Mesothelial cell of epicardium (in vitro differentiated cells): Measurements from ENCODE around the gene CMIP. TPM values are rescaled to one million over a fixed set of nuclear protein-coding genes. Genes with fewer than 3 reads are reported as not detected.

Experiments
- DNase-seq, 2 experiments: peaks; one replicate each; pipeline ENCODE4 v3.0.0; 2021; ENCODE audit warnings: low spot score in 2 of 2; ENCODE audit not compliant: unreplicated experiment in 2 of 2
- H3K27ac Mint-ChIP-seq: 2 replicates; pipeline ENCODE4 v1.8.0; 2021; ENCODE audit warnings: mixed read lengths
- H3K27me3 Mint-ChIP-seq: 2 replicates; pipeline ENCODE4 v1.8.0; 2021; ENCODE audit warnings: low read depth, mixed read lengths
- H3K36me3 Mint-ChIP-seq: 2 replicates; pipeline ENCODE4 v1.8.0; 2021; ENCODE audit warnings: mixed read lengths
- H3K4me1 Mint-ChIP-seq: 2 replicates; pipeline ENCODE4 v1.8.0; 2021; ENCODE audit warnings: mixed read lengths
- H3K4me3 Mint-ChIP-seq: 2 replicates; pipeline ENCODE4 v1.8.0; 2021; ENCODE audit warnings: mild to moderate bottlenecking, moderate library complexity, mixed read lengths
- H3K9me3 Mint-ChIP-seq: 2 replicates; pipeline ENCODE4 v1.8.0; 2021; ENCODE audit warnings: mixed read lengths
- CTCF ChIP-seq: fragments of 200-600 bp; sonication (generic); IDR thresholded peaks from one replicate; pipeline ENCODE4 v1.5.0; 2021; ENCODE audit warnings: antibody characterized with exemption; ENCODE audit not compliant: unreplicated experiment
- total RNA-seq: library from RNA; stranded (reverse); gene quantifications from 3 replicates; pipeline ENCODE4 v1.2.1, GENCODE V29; 2021

The CMIP gene
- total RNA-seq, 1 donor from 2014 or later, result 71.0 TPM

- DNase-seq, result no peak
- Mint-ChIP-seq H3K9me3 (no peaks in the 10 kb centered on the region), H3K27me3 (no peaks in the 10 kb centered on the region), H3K4me3 (no peak overlapping the region), H3K27ac (peak overlapping the region; percentile 60), H3K4me1 (peaks cover 42% of the 10 kb centered on the region), H3K36me3 (peaks cover 5% of the 10 kb centered on the region)
- no peak for TF ChIP-seq CTCF
Observed at GRCh38 chr16:81602792-81603191, 158.2 kb downstream of the CMIP start.

GRCh38 chr16:81604960-81605383 is 160.4 kb downstream of the CMIP start:
- Mint-ChIP-seq H3K4me3 (no peak overlapping the region), H3K27ac (peak overlapping the region; percentile 48), H3K4me1 (peaks cover 26% of the 10 kb centered on the region), H3K27me3 (no peaks in the 10 kb centered on the region), H3K9me3 (no peaks in the 10 kb centered on the region), H3K36me3 (peaks cover 15% of the 10 kb centered on the region)
- TF ChIP-seq CTCF, result no peak
- DNase-seq, result no peak

GRCh38 chr16:81606039-81606438 is 161.4 kb downstream of the CMIP start:
- Mint-ChIP-seq H3K4me1 (peaks cover 16% of the 10 kb centered on the region), H3K9me3 (no peaks in the 10 kb centered on the region), H3K27ac (no peak overlapping the region), H3K36me3 (peaks cover 15% of the 10 kb centered on the region), H3K4me3 (no peak overlapping the region), H3K27me3 (no peaks in the 10 kb centered on the region)
- TF ChIP-seq CTCF, result no peak
- DNase-seq, result no peak

- no peaks in the 10 kb centered on the region for H3K9me3 Mint-ChIP-seq
- TF ChIP-seq CTCF, result no peak
Observed at GRCh38 chr16:81607006-81607405, 162.4 kb downstream of the CMIP start.

GRCh38 chr16:81607805-81608522 is 163.4 kb downstream of the CMIP start:
- no peaks in the 10 kb centered on the region for H3K4me1 Mint-ChIP-seq
- no peak for DNase-seq

More at GRCh38 chr16:81607006-81607405, 162.4 kb downstream of the CMIP start:
- Mint-ChIP-seq H3K4me3 (no peak overlapping the region), H3K36me3 (peaks cover 15% of the 10 kb centered on the region), H3K4me1 (peaks cover 7% of the 10 kb centered on the region), H3K27me3 (no peaks in the 10 kb centered on the region), H3K27ac (no peak overlapping the region)
- no peak for DNase-seq

More at GRCh38 chr16:81607805-81608522, 163.4 kb downstream of the CMIP start:
- TF ChIP-seq CTCF, result no peak
- peaks cover 15% of the 10 kb centered on the region for H3K36me3 Mint-ChIP-seq
- no peak overlapping the region for H3K27ac Mint-ChIP-seq
- no peaks in the 10 kb centered on the region for H3K27me3 Mint-ChIP-seq
- no peaks in the 10 kb centered on the region for H3K9me3 Mint-ChIP-seq
- no peak overlapping the region for H3K4me3 Mint-ChIP-seq
